Measurements from ENCODE around the gene FBLN2. TPM values are rescaled to one million over a fixed set of nuclear protein-coding genes. Genes with fewer than 3 reads are reported as not detected.

The FBLN2 gene
- total and polyA plus RNA-seq, 4 donors, result 4.3 to 43.4 (median 21.1) TPM

- TF ChIP-seq, protein P1, sequence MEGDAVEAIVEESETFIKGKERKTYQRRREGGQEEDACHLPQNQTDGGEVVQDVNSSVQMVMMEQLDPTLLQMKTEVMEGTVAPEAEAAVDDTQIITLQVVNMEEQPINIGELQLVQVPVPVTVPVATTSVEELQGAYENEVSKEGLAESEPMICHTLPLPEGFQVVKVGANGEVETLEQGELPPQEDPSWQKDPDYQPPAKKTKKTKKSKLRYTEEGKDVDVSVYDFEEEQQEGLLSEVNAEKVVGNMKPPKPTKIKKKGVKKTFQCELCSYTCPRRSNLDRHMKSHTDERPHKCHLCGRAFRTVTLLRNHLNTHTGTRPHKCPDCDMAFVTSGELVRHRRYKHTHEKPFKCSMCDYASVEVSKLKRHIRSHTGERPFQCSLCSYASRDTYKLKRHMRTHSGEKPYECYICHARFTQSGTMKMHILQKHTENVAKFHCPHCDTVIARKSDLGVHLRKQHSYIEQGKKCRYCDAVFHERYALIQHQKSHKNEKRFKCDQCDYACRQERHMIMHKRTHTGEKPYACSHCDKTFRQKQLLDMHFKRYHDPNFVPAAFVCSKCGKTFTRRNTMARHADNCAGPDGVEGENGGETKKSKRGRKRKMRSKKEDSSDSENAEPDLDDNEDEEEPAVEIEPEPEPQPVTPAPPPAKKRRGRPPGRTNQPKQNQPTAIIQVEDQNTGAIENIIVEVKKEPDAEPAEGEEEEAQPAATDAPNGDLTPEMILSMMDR (IDR thresholded peaks at IDR 0.05; ENCODE audit: control extremely low read depth, extremely low read depth), result no peak
These were observed 17.9 kb downstream of the FBLN2 start for GRCh38 chr3:13566769-13567310.

GRCh38 chr3:13567684-13568514 is 19.0 kb downstream of the FBLN2 start:
- H3K9me3 ChIP-seq (ENCODE audit: control insufficient read depth in 4 of 4, insufficient read depth in 3 of 4, low read length in 3 of 4), result no peaks in the 10 kb centered on the region
- no peaks in the 10 kb centered on the region for H3K4me1 ChIP-seq (ENCODE audit: control insufficient read depth in 5 of 5, insufficient read depth in 5 of 5, low read length in 5 of 5)
- no peak overlapping the region for H3K4me3 ChIP-seq
- ATAC-seq (ENCODE audit: insufficient read depth, low FRiP score), result no peak
- H3K27ac ChIP-seq (ENCODE audit: low read depth in 1 of 2, low read length in 1 of 2), result no peak overlapping the region
- TF ChIP-seq, protein P1 (IDR thresholded peaks at IDR 0.05; ENCODE audit: control extremely low read depth, extremely low read depth), result no peak
- DNase-seq, result no peak
- 83 to 84% methylated on average over 20 of the region's 20 CpGs for WGBS, 2 donors
- no peak overlapping the region for H3K9ac ChIP-seq (ENCODE audit: insufficient read depth in 1 of 2, low read length in 2 of 2)
- no peaks in the 10 kb centered on the region for H3K36me3 ChIP-seq (ENCODE audit: control insufficient read depth in 4 of 4, insufficient read depth in 4 of 4, low read length in 4 of 4)
- H3K27me3 ChIP-seq (ENCODE audit: control insufficient read depth in 3 of 3, insufficient read depth in 3 of 3, low read length in 2 of 3), result no peaks in the 10 kb centered on the region

More at GRCh38 chr3:13566769-13567310, 17.9 kb downstream of the FBLN2 start:
- Histone ChIP-seq H3K27ac (ENCODE audit: low read depth in 1 of 2, low read length in 1 of 2) (no peak overlapping the region), H3K27me3 (ENCODE audit: control insufficient read depth in 3 of 3, insufficient read depth in 3 of 3, low read length in 2 of 3) (no peaks in the 10 kb centered on the region), H3K9me3 (ENCODE audit: control insufficient read depth in 4 of 4, insufficient read depth in 3 of 4, low read length in 3 of 4) (no peaks in the 10 kb centered on the region), H3K9ac (ENCODE audit: insufficient read depth in 1 of 2, low read length in 2 of 2) (no peak overlapping the region), H3K36me3 (ENCODE audit: control insufficient read depth in 4 of 4, insufficient read depth in 4 of 4, low read length in 4 of 4) (no peaks in the 10 kb centered on the region), H3K4me1 (ENCODE audit: control insufficient read depth in 5 of 5, insufficient read depth in 5 of 5, low read length in 5 of 5) (peaks cover 0 to 3% (median 0%) of the 10 kb centered on the region in 5 donors), H3K4me3 (no peak overlapping the region)
- ATAC-seq (ENCODE audit: insufficient read depth, low FRiP score) (no peak), DNase-seq (no peak)
- 81 to 91% methylated on average over 9 of the region's 9 CpGs for WGBS, 2 donors

- Histone ChIP-seq H3K27ac (ENCODE audit: low read depth in 1 of 2, low read length in 1 of 2) (no peak overlapping the region), H3K4me1 (ENCODE audit: control insufficient read depth in 5 of 5, insufficient read depth in 5 of 5, low read length in 5 of 5) (no peaks in the 10 kb centered on the region), H3K9me3 (ENCODE audit: control insufficient read depth in 4 of 4, insufficient read depth in 3 of 4, low read length in 3 of 4) (no peaks in the 10 kb centered on the region), H3K4me3 (no peak overlapping the region), H3K9ac (ENCODE audit: insufficient read depth in 1 of 2, low read length in 2 of 2) (no peak overlapping the region), H3K27me3 (ENCODE audit: control insufficient read depth in 3 of 3, insufficient read depth in 3 of 3, low read length in 2 of 3) (no peaks in the 10 kb centered on the region), H3K36me3 (ENCODE audit: control insufficient read depth in 4 of 4, insufficient read depth in 4 of 4, low read length in 4 of 4) (no peaks in the 10 kb centered on the region)
- DNase-seq (no peak), ATAC-seq (ENCODE audit: insufficient read depth, low FRiP score) (no peak)
- WGBS, 2 donors, result 76 to 90% methylated on average over 15 of the region's 15 CpGs
- TF ChIP-seq, protein P1 (IDR thresholded peaks at IDR 0.05; ENCODE audit: control extremely low read depth, extremely low read depth), result no peak
These were observed 19.6 kb downstream of the FBLN2 start for GRCh38 chr3:13568515-13569028.

Data from lung (tissue), 12 donors.